Activated CD4-positive, alpha-beta T cell treated with anti-CD3 and anti-CD28 coated beads for 36 hours (primary cell): ENCODE measurements around the gene PRKRA. TPM values are rescaled to one million over a fixed set of nuclear protein-coding genes. Genes with fewer than 3 reads are reported as not detected.
"Not testable (repeated sequence)": the region's sequence is repeated elsewhere in the genome, so short reads cannot be mapped to it uniquely, and the experiment has no call there.

Source experiments
- ATAC-seq: fragments of 200-7000 bp; cut with Tn5 transposase; one replicate; pipeline ENCODE4 v1.10.0; 2021; ENCODE audit warnings: mild to moderate bottlenecking, moderate library complexity
- CTCF ChIA-PET: fragments of 350-600 bp; sonication (Branson Sonifier 250); formaldehyde crosslinking; loops from one replicate; lab custom pipeline; 2021; ENCODE audit warnings: antibody characterized with exemption; lab: Charles Lee
- POLR2A ChIA-PET: fragments of 350-600 bp; sonication (Branson Sonifier 250); formaldehyde crosslinking; loops from one replicate; lab custom pipeline; 2021; ENCODE audit warnings: antibody characterized with exemption, inconsistent platforms; lab: Charles Lee
- DNase-seq: peaks from one replicate; pipeline ENCODE4 v3.0.0-alpha.2; 2020
- H3K27ac Mint-ChIP-seq: one replicate; pipeline ENCODE4 v1.8.0; 2021; ENCODE audit warnings: mixed read lengths
- H3K27me3 Mint-ChIP-seq: one replicate; pipeline ENCODE4 v1.8.0; 2021; ENCODE audit warnings: mixed read lengths
- H3K36me3 Mint-ChIP-seq: one replicate; pipeline ENCODE4 v1.8.0; 2021; ENCODE audit warnings: low read depth, mixed read lengths
- H3K4me1 Mint-ChIP-seq: one replicate; pipeline ENCODE4 v1.8.0; 2021; ENCODE audit warnings: mixed read lengths
- H3K4me3 Mint-ChIP-seq: one replicate; pipeline ENCODE4 v1.8.0; 2021; ENCODE audit warnings: mild to moderate bottlenecking, moderate library complexity, mixed read lengths
- H3K9me3 Mint-ChIP-seq: one replicate; pipeline ENCODE4 v1.8.0; 2021; ENCODE audit warnings: low read depth, mixed read lengths
- intact Hi-C, 2 experiments: fragments of 100-400 bp; cut with DNase I in 1 of 2; cut with micrococcal nuclease in 1 of 2; formaldehyde crosslinking; loops; one replicate each; pipeline versions ENCODE4 v1.14.2 to v1.15.1; 2022 to 2024; cut with DNase I, micrococcal nuclease
- total RNA-seq, 2 experiments: library from RNA; stranded (reverse); gene quantifications; one replicate each; pipeline ENCODE4 v1.2.3, GENCODE V29; 2021

PRKRA gene
- total RNA-seq, 2 experiments from 2014 or later, result 63.5 to 65.1 TPM

DNA sequence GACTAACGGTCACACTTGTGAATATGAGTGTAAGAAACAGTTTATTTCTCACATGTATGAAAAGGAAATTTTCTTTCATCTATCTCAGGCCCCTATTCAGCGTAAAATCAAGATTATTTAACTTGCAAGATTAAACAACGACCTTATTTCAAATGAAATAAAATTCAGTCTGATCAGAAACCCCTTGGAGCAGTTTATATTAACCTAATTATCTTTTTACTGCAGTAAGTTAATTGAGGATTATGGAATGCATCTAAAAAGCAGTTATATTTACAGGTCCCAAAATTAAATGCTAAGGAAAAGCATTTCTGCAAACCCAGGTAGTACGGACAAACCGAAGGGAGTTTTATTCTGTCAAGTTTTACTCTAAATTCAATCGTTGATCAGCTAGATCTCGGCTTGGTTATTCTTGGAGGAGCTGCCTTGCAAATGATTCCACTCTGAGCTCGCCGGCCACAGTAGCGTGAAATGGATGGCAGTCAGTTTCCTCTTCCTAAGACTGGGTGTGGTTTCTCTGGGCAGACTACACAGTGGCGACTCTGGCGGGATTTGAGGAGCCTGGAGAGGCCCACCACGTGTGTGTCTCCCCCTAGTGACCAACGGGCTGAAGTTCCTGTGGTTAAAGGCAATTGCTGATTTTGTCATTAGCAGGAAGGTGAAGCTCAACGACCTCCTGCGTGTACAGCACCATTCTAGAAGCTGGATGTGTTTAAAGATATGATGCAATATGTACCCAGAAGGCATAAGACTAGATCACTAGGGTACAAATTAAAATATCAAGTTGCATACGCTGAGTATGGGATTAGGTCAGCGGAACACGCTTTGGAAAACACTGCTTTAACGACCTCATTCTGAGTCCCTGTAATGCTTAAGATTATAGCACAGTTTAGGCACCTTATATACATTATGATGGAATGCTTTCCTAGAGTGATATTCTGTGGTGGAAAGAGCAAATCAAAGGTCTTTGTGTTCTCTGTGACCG, 36.4 kb downstream of the PRKRA start:
- peaks cover 11% of the 10 kb centered on the region for H3K4me1 Mint-ChIP-seq
- ChIA-PET POLR2A (interaction anchor here (0.6 to 1.6 kb wide), 3 partner anchors 36 to 642 kb away, joined by 3 to 4 read pairs (median 4); partner anchors contain the start of genes PJVK, PLEKHA3 and PRKRA), CTCF (interaction anchor here (0.6 to 5.9 kb wide), 31 partner anchors 9 to 1661 kb away, joined by 3 to 91 read pairs (median 5); partner anchors contain the start of genes PJVK, PRKRA and RBM45)
- H3K4me3 Mint-ChIP-seq, result peak overlapping the region; percentile 67
- H3K9me3 Mint-ChIP-seq, result no peaks in the 10 kb centered on the region
- peak overlapping the region; percentile 71 for H3K27ac Mint-ChIP-seq
- no peaks in the 10 kb centered on the region for H3K36me3 Mint-ChIP-seq
- peak; percentile 83 for ATAC-seq
- no peaks in the 10 kb centered on the region for H3K27me3 Mint-ChIP-seq
- intact Hi-C loops, result loop anchor here (1.0 to 10.0 kb wide), 10 partner anchors 17 to 800 kb away; partner anchors contain the start of genes RBM45 (in 2 of the 2) and OSBPL6 (in 1 of the 2)
- DNase-seq, result peak; percentile 90

DNA sequence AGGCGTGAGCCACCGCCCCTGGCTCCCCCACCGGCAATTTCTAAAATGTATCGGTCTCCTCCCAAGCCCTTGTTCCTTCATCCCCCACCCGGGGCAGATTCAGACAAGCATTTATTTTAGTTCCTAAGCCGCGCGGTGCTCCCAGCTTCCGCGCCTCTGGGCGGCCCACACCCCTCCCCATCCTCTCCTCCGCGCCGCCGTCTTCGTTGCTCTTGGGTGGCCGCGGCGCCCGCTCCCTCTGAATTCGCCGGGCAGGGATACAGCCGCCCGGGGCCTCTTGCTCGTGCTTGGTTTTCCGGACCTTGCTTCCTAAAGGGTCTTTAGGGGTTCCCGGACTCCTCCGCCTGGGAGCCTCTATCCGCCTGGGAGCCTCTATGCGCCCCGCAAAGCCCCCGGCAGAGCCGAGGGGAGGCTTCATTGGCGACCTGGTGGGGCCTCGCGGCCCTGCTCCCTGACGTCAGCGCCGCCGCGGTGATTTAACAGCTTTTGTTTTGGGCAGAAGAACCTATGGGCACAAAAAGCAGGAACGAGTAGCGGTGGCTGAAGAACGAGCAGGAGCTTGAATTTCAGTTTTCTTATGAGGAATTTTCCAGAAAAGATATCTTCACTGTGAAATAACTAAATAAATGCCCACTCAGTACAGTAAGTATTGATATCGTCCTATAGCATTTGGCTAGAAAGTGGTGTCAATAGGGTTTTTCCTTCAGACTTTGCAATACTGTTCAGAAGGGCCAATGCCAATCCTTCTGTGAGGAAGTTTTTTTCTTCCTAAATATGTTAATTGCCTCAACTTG, 37.3 kb downstream of the PRKRA start:
- intact Hi-C loops, result loop anchor here (1.0 to 10.0 kb wide), 11 partner anchors 16 to 799 kb away; partner anchors contain the start of genes RBM45 (in 2 of the 2), FKBP7 (in 1 of the 2) and OSBPL6 (in 1 of the 2)
- peak; percentile 88 for DNase-seq
- no peaks in the 10 kb centered on the region for H3K9me3 Mint-ChIP-seq
- no peaks in the 10 kb centered on the region for H3K27me3 Mint-ChIP-seq
- peak overlapping the region; percentile 67 for H3K4me3 Mint-ChIP-seq
- ATAC-seq, result peak; percentile 82
- POLR2A ChIA-PET, result interaction anchor here (0.6 to 1.6 kb wide), 3 partner anchors 37 to 641 kb away, joined by 3 to 4 read pairs (median 4); partner anchors contain the start of genes PJVK, PLEKHA3 and PRKRA
- no peaks in the 10 kb centered on the region for H3K36me3 Mint-ChIP-seq
- H3K27ac Mint-ChIP-seq, result peak overlapping the region; percentile 71
- peaks cover 11% of the 10 kb centered on the region for H3K4me1 Mint-ChIP-seq
- CTCF ChIA-PET, result interaction anchor here (0.6 to 5.9 kb wide), 27 partner anchors 9 to 303 kb away, joined by 3 to 91 read pairs (median 6); partner anchors contain the start of genes PJVK, PRKRA and RBM45

DNA sequence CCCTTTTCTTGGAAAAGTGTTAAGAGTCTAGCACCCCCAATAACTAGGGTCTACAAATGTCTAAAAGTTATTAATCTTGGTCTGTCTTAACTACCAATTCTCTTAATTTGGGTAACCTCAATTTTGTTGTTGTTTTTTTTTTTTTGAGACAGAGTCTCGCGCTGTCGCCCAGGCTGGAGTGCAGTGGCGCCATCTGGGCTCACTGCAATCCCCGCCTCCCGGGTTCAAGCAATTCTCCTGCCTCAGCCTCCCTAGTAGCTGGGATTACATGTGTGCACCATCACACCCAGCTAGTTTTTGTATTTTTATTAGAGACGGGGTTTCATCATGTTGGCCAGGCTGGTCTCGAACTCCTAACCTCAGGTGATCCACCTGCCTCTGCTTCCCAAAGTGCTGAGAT, 38.5 kb downstream of the PRKRA start:
- ATAC-seq, DNase-seq, H3K36me3 Mint-ChIP-seq, H3K27ac Mint-ChIP-seq, H3K9me3 Mint-ChIP-seq, H3K27me3 Mint-ChIP-seq, POLR2A ChIA-PET: not testable (repeated sequence)
- peaks cover 11% of the 10 kb centered on the region for H3K4me1 Mint-ChIP-seq
- intact Hi-C loops, result loop anchor here (5.0 to 10.0 kb wide), 4 partner anchors 110 to 798 kb away; partner anchors contain the start of gene OSBPL6 (in 1 of the 2)
- peak overlapping the region; percentile 67 for H3K4me3 Mint-ChIP-seq
- CTCF ChIA-PET, result interaction anchor here (0.7 to 5.9 kb wide), 5 partner anchors 9 to 933 kb away, joined by 4 to 91 read pairs (median 44); partner anchors contain the start of gene RBM45

DNA sequence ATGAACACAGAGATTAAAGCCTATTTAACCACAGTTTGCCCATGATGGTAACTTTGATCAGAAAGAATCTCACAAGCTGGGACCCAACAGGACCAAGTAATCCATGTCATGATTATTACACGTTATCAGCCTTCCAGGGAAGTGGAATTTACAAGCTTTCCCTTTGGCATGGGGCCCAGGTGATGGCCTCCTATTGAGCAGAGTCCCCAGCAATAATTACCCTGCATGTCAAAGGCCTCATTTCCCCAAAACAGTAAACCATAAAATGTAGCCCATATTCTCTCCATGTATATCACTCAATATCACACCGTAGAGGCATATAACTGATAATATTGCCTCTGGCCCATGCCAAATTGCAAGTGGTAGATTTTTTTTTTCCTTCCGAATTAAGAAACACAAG, 38.9 kb downstream of the PRKRA start:
- Mint-ChIP-seq H3K9me3 (no peaks in the 10 kb centered on the region), H3K27me3 (no peaks in the 10 kb centered on the region), H3K27ac (no peak overlapping the region), H3K36me3 (no peaks in the 10 kb centered on the region), H3K4me1 (peaks cover 11% of the 10 kb centered on the region), H3K4me3 (no peak overlapping the region)
- ChIA-PET POLR2A (interaction anchor here (0.6 kb wide), 1 partner anchor 39 kb away, joined by 3 read pairs; the partner anchor contains the start of gene PRKRA), CTCF (interaction anchor here (0.7 to 5.9 kb wide), 5 partner anchors 8 to 933 kb away, joined by 4 to 91 read pairs (median 44); partner anchors contain the start of gene RBM45)
- ATAC-seq (no peak), DNase-seq (no peak)
- intact Hi-C loops, result loop anchor here (5.0 to 10.0 kb wide), 4 partner anchors 110 to 797 kb away; partner anchors contain the start of gene OSBPL6 (in 1 of the 2)

DNA sequence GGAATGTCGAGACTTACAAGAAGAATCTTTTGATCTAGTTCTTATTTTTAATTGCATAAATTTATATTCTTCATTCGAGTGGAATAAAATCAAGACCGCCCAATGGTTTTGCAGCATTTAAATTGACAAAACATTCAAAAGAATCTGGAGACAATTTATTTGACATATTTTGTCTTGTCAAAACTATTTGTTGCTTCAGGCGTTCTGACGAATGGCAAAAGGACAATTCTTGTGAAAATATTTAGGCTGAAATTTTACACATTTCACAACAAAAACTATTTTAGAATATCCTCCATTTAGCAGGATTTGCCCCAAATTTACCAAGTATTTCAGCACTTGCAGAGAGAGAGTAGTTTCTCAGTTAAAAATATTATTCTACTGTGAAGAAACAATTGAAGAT, 41.7 kb downstream of the PRKRA start:
- H3K27ac Mint-ChIP-seq, result no peak overlapping the region
- no peaks in the 10 kb centered on the region for H3K36me3 Mint-ChIP-seq
- DNase-seq (no peak), ATAC-seq (no peak)
- no peaks in the 10 kb centered on the region for H3K9me3 Mint-ChIP-seq
- no peaks in the 10 kb centered on the region for H3K27me3 Mint-ChIP-seq
- ChIA-PET CTCF (interaction anchor here (1.5 kb wide), 1 partner anchor 9 kb away, joined by 4 read pairs; no protein-coding TSS in a partner anchor), POLR2A (no interaction called here)
- H3K4me1 Mint-ChIP-seq, result peaks cover 6% of the 10 kb centered on the region
- intact Hi-C loops, result no loop called here
- no peak overlapping the region for H3K4me3 Mint-ChIP-seq

DNA sequence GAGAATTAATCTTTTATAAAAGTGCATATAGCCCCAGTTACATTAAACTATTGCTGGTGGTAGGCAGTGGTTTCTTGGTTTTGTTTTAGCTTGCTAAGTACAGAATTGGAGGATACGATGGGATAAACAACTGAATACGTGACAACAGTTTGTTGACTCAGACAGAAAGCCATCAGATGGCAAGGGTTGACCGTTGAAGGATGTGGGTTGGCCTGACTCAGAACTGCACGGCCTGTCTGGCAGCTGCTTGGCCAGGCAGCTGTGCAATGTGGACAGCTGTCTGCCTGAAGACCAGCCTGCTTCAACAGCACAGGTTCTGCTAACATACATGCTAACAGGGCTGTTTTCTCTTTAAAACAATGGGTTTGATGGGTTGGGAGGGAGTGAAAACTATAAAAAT, 46.6 kb downstream of the PRKRA start:
- no peak overlapping the region for H3K27ac Mint-ChIP-seq
- peaks cover 10% of the 10 kb centered on the region for H3K4me1 Mint-ChIP-seq
- no peaks in the 10 kb centered on the region for H3K9me3 Mint-ChIP-seq
- CTCF ChIA-PET, result interaction anchor here (0.6 to 5.6 kb wide), 4 partner anchors 9 to 211 kb away, joined by 3 to 49 read pairs (median 9); no protein-coding TSS in a partner anchor
- no peak overlapping the region for H3K4me3 Mint-ChIP-seq
- intact Hi-C loops, result no loop called here
- POLR2A ChIA-PET, result no interaction called here
- H3K27me3 Mint-ChIP-seq, result peaks cover 2% of the 10 kb centered on the region
- peak; percentile 78 for ATAC-seq
- H3K36me3 Mint-ChIP-seq, result no peaks in the 10 kb centered on the region
- DNase-seq, result peak; percentile 37

DNA sequence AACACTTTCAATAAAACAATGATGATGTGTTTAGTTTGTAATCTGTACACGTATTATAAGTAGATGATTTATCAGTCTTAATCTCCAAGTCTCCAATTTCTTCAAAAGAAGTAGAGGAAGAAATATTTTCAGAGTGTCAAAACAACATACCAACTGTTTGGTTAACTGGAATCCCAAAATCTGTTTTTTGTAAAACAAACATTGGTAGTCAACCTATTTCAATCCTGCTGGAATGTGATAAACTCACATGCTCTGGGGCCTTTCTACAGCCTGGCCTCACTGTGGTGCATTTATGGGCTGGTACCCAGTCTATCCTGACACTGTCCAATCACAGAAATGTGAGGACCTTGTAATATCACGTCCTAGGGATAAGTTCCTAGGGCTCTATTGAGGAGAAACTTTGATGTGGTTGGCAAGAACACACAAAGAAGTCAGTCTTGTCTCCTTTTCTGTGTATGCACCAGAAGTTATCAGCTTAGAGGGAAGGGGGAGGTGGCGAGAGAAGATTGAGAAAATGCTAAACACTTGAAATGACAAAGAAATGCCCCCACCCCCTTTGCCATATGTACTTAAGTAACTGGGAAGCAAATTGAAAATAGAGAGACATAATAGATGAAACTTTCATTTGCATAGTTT, 47.2 kb downstream of the PRKRA start:
- Mint-ChIP-seq H3K4me1 (peaks cover 10% of the 10 kb centered on the region), H3K4me3 (no peak overlapping the region), H3K27ac (no peak overlapping the region), H3K27me3 (peaks cover 2% of the 10 kb centered on the region), H3K9me3 (no peaks in the 10 kb centered on the region), H3K36me3 (no peaks in the 10 kb centered on the region)
- intact Hi-C loops, result no loop called here
- ATAC-seq (peak; percentile 51), DNase-seq (no peak)
- ChIA-PET POLR2A (no interaction called here), CTCF (interaction anchor here (2.8 to 5.6 kb wide), 2 partner anchors 10 to 16 kb away, joined by 13 to 49 read pairs; no protein-coding TSS in a partner anchor)

DNA sequence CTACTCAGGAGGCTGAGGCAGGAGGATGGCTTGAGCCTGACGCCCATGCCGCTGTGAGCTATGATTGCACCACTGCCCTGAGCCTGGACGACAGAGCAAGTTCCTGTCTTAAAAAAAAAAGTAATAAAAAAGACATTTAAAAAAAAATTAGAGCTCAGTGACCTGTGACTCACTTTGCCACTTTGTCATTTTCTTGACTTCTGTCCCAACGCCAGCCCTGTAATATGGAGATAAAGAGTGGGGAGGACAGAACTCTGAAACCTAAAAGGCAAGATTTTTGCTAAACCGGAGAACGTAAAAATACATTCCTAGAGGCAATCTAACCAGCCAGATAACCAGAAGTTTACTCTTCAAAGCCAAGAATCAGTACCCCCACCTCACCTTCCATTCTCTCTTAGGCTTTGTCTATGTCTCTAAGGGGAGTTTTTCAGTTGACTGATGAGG, 49.0 kb downstream of the PRKRA start:
- H3K27ac Mint-ChIP-seq, result no peak overlapping the region
- CTCF ChIA-PET, result interaction anchor here (5.6 kb wide), 1 partner anchor 12 kb away, joined by 49 read pairs; no protein-coding TSS in a partner anchor
- H3K4me1 Mint-ChIP-seq, result peaks cover 10% of the 10 kb centered on the region
- no peak for DNase-seq
- H3K36me3 Mint-ChIP-seq, result no peaks in the 10 kb centered on the region
- no peaks in the 10 kb centered on the region for H3K9me3 Mint-ChIP-seq
- intact Hi-C loops, result no loop called here
- ATAC-seq, result no peak
- no peak overlapping the region for H3K4me3 Mint-ChIP-seq
- H3K27me3 Mint-ChIP-seq, result peaks cover 2% of the 10 kb centered on the region
- POLR2A ChIA-PET, result no interaction called here

DNA sequence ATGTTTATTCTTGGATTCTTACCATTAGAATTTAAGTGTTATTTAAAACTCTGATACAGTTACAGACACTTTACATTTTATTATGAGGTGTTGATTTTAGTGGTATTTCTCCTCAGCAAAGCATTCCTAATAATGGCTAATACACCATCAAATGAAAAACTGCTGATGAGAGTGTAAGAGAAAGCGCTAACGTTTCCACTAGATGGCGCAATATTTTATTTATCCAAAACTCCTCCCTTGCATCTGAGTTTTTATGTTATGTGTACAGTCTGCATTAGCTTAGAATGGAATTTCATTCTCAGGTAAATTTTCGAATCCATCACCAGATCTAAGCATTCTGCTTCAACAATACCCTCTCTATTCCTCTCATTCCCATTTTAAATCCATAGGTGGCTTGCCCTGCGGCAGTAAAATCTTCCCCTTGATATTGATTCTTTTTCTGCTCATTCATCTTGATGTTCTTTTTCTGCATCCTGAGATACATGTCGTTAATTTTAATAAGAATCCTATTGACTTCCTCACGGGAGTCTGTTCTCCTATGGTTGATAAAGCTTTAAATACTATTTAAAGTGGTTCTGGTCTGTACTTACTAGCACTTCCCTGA, 53.9 kb downstream of the PRKRA start:
- no peaks in the 10 kb centered on the region for H3K4me1 Mint-ChIP-seq
- no peak overlapping the region for H3K4me3 Mint-ChIP-seq
- CTCF ChIA-PET, result interaction anchor here (0.6 to 7.0 kb wide), 13 partner anchors 8 to 772 kb away, joined by 3 to 91 read pairs (median 3); no protein-coding TSS in a partner anchor
- H3K27me3 Mint-ChIP-seq, result no peaks in the 10 kb centered on the region
- H3K9me3 Mint-ChIP-seq, result no peaks in the 10 kb centered on the region
- POLR2A ChIA-PET, result no interaction called here
- DNase-seq (no peak), ATAC-seq (peak; percentile 65)
- no peaks in the 10 kb centered on the region for H3K36me3 Mint-ChIP-seq
- no peak overlapping the region for H3K27ac Mint-ChIP-seq
- intact Hi-C loops, result loop anchor here (1.0 to 5.0 kb wide), 4 partner anchors 17 to 730 kb away; no protein-coding TSS in a partner anchor
